Pancreas (tissue), 10 donors: ENCODE data around the gene AGAP9. TPM values are rescaled to one million over a fixed set of nuclear protein-coding genes. Genes with fewer than 3 reads are reported as not detected.
"Not testable (repeated sequence)": the region's sequence is repeated elsewhere in the genome, so short reads cannot be mapped to it uniquely, and the experiment has no call there.

Experiments used
- ATAC-seq, 4 donors: fragments of 200-7000 bp; cut with Tn5 transposase; one replicate each; pipeline versions ENCODE4 v1.8.0 to v1.9.1; 2020; ENCODE audit warnings: mild to moderate bottlenecking in 4 of 4, moderate library complexity in 4 of 4
- DNase-seq, 6 donors: peaks; one replicate each; pipeline ENCODE4 v3.0.0-alpha.2; 2020
- FAIRE-seq: peaks from 2 replicates; lab custom pipeline; 2012; peaks lifted over from hg19 to GRCh38; lab: Jason Lieb, UNC
- H3K27ac ChIP-seq, 4 donors: fragments of 200-600 bp; sonication (generic); 1 replicate in 3 of 4; 2 replicates in 1 of 4; pipeline versions ENCODE4 v1.5.0 to v1.8.0; 2020
- H3K27me3 ChIP-seq, 4 donors: fragments of 200-600 bp; one replicate each; pipeline ENCODE4 v1.8.0; 2021
- H3K36me3 ChIP-seq, 3 donors: fragments of 200-600 bp; sonication (generic) in 1 of 3; one replicate each; pipeline versions ENCODE4 v1.5.0 to v1.8.0; 2020 to 2021
- H3K4me1 ChIP-seq, 3 donors: fragments of 200-600 bp; one replicate each; pipeline ENCODE4 v1.8.0; 2021
- H3K4me3 ChIP-seq, 4 donors: fragments of 200-600 bp; sonication (generic) in 2 of 4; one replicate each; pipeline versions ENCODE4 v1.5.0 to v1.8.0; 2020 to 2021
- H3K9me3 ChIP-seq, 4 donors: fragments of 200-600 bp; one replicate each; pipeline ENCODE4 v1.8.0; 2021
- CTCF ChIP-seq, 4 donors: fragments of 200-600 bp; sonication (generic) in 3 of 4; IDR thresholded peaks; one replicate each; pipeline versions ENCODE4 v1.5.0 to v1.8.0; 2021; ENCODE audit warnings: antibody characterized with exemption in 4 of 4
- WGBS, 2 donors: extraction: QIAGEN DNeasy Blood & Tissue Kit; methylation state at CpG; one replicate each; pipeline ENCODE4 v1.1.7; 2013; 5-methylcytosine and 5-hydroxymethylcytosine counted together
- intact Hi-C, 3 donors: fragments of 100-400 bp; cut with DNase I; formaldehyde crosslinking; loops; one replicate each; pipeline versions ENCODE4 v1.11.1 to v1.14.2; 2022
- polyA plus RNA-seq, 2 donors: library from polyadenylated mRNA; stranded (reverse); fragments of 200-250 nt; gene quantifications; one replicate each; pipeline ENCODE4 v1.2.3, GENCODE V29; 2013
- total RNA-seq, 6 donors: library from RNA; stranded (reverse); fragmentation: NEBNext Ultra II Directional in 4 of 6; extraction: Animal tissue kit (Norgen Biotek cat#: 25700) in 4 of 6; gene quantifications; one replicate each; pipeline versions ENCODE4 v1.2.1 to v1.2.4, GENCODE V29; 2021 to 2023
- donor health status: healthy with polysubstance abuse.
- donor health status: DM: no; HTN: no; CAD: no; lungs with moderate emphysema.
- donor health status: DM: no; HTN: no; CAD: no.
- donor health status: control.
- donor health status: control.
- donor health status: Bipolar disorder and iron deficiency.
- donor health status: DM: yes; HTN: yes; CAD: no.
- donor health status: DM: no; HTN: no; CAD: no.
- donor health status: DM: no; HTN: no; CAD: no.
- donor health status: DM: yes; HTN: yes; CAD: no.

Gene AGAP9
- total and polyA plus RNA-seq, 8 donors, result 3.8 to 35.7 (median 8.6) TPM

- 75 to 82% methylated on average over 3 to 5 of the region's 7 CpGs for WGBS, 2 donors
- not testable (repeated sequence) for FAIRE-seq
Measured at GRCh38 chr10:47467957-47468356, 55.5 kb downstream of the AGAP9 start.

GRCh38 chr10:47467458-47467857 lies 56.0 kb downstream of the AGAP9 start:
- H3K9me3 ChIP-seq, FAIRE-seq, H3K4me3 ChIP-seq, H3K36me3 ChIP-seq, H3K27me3 ChIP-seq, DNase-seq, intact Hi-C loops, H3K4me1 ChIP-seq, H3K27ac ChIP-seq, ATAC-seq: not testable (repeated sequence)
- 87 to 93% methylated on average over 4 to 5 of the region's 5 CpGs for WGBS, 2 donors

More at GRCh38 chr10:47467957-47468356, 55.5 kb downstream of the AGAP9 start:
- H3K4me1 ChIP-seq, intact Hi-C loops, H3K36me3 ChIP-seq, ATAC-seq, H3K27ac ChIP-seq, H3K9me3 ChIP-seq, H3K4me3 ChIP-seq, H3K27me3 ChIP-seq, DNase-seq: not testable (repeated sequence)

- ATAC-seq, H3K4me1 ChIP-seq, H3K9me3 ChIP-seq, intact Hi-C loops, H3K27ac ChIP-seq, FAIRE-seq, DNase-seq, H3K27me3 ChIP-seq, H3K36me3 ChIP-seq, H3K4me3 ChIP-seq: not testable (repeated sequence)
- WGBS, 2 donors, result 76 to 83% methylated on average over 12 to 14 of the region's 14 CpGs
Measured at GRCh38 chr10:47465216-47465917, 58.1 kb downstream of the AGAP9 start.

GRCh38 chr10:47462577-47463358 lies 60.7 kb downstream of the AGAP9 start:
- H3K9me3 ChIP-seq, intact Hi-C loops, FAIRE-seq, H3K27ac ChIP-seq, H3K4me3 ChIP-seq, H3K27me3 ChIP-seq, H3K4me1 ChIP-seq, H3K36me3 ChIP-seq, DNase-seq: not testable (repeated sequence)
- ATAC-seq, result peak; percentile 25 to 52 (median 40)
- WGBS, 2 donors, result 77 to 100% methylated on average over 3 of the region's 9 CpGs

- H3K27me3 ChIP-seq, H3K36me3 ChIP-seq, H3K27ac ChIP-seq, H3K9me3 ChIP-seq, H3K4me1 ChIP-seq, FAIRE-seq, intact Hi-C loops: not testable (repeated sequence)
- peak overlapping the region in 1 of 4 donors; percentile 18 for H3K4me3 ChIP-seq
- DNase-seq (peak in 4 of 6 donors; percentile 47 to 60 (median 55)), ATAC-seq (peak; percentile 89 to 93 (median 90))
- WGBS, 2 donors, result 2% methylated on average over 19 to 30 of the region's 37 CpGs
- TF ChIP-seq CTCF (IDR thresholded peaks at IDR 0.05), result peak in 2 of 4 donors; percentile 6 to 15
Measured at GRCh38 chr10:47461261-47461687, 62.2 kb downstream of the AGAP9 start.

- Histone ChIP-seq H3K36me3 (no peaks in the 10 kb centered on the region), H3K4me1 (no peaks in the 10 kb centered on the region), H3K9me3 (no peaks in the 10 kb centered on the region), H3K27ac (no peak overlapping the region), H3K4me3 (no peak overlapping the region), H3K27me3 (no peaks in the 10 kb centered on the region)
- DNase-seq (no peak), ATAC-seq (no peak), FAIRE-seq (no peak)
- intact Hi-C loops, result no loop called here
- TF ChIP-seq CTCF (IDR thresholded peaks at IDR 0.05), result no peak
- 77 to 78% methylated on average over 4 of the region's 4 CpGs for WGBS, 2 donors
Measured at GRCh38 chr10:47458466-47459154, 64.8 kb downstream of the AGAP9 start.
